Hepatocyte (in vitro differentiated cells): Measurements from ENCODE around the gene MAP6. TPM values are rescaled to one million over a fixed set of nuclear protein-coding genes. Genes with fewer than 3 reads are reported as not detected.

ENCODE experiments used
- DNase-seq: peaks from one replicate; pipeline ENCODE4 v3.0.0-alpha.2; 2016; ENCODE audit warnings: low spot score
- H2AFZ ChIP-seq: fragments of 200-600 bp; sonication (generic); 2 replicates; pipeline ENCODE4 v1.6.0; 2016; ENCODE audit warnings: antibody characterized with exemption, mild to moderate bottlenecking
- H3K27ac ChIP-seq: fragments of 200-600 bp; sonication (generic); 2 replicates; pipeline ENCODE4 v1.5.1; 2016; ENCODE audit warnings: mild to moderate bottlenecking
- H3K27me3 ChIP-seq: fragments of 200-600 bp; sonication (generic); 2 replicates; pipeline ENCODE4 v1.6.1; 2016
- H3K36me3 ChIP-seq: fragments of 200-600 bp; sonication (generic); replicated peaks from 2 replicates; pipeline ENCODE4 v1.5.1; 2016; ENCODE audit warnings: low read depth; ENCODE audit not compliant: insufficient read depth
- H3K4me1 ChIP-seq: fragments of 200-600 bp; sonication (generic); 2 replicates; pipeline ENCODE4 v1.5.1; 2016; ENCODE audit warnings: mild to moderate bottlenecking, moderate library complexity; ENCODE audit not compliant: insufficient read depth
- H3K4me2 ChIP-seq: fragments of 200-600 bp; sonication (generic); 2 replicates; pipeline ENCODE4 v1.6.0; 2016
- H3K4me3 ChIP-seq: fragments of 200-600 bp; sonication (generic); 2 replicates; pipeline ENCODE4 v1.5.1; 2016; ENCODE audit warnings: mild to moderate bottlenecking
- H3K79me2 ChIP-seq: fragments of 200-600 bp; sonication (generic); 2 replicates; pipeline ENCODE4 v1.6.0; 2017; ENCODE audit warnings: mild to moderate bottlenecking
- H3K9me2 ChIP-seq: fragments of 200-600 bp; sonication (generic); replicated peaks from 2 replicates; pipeline ENCODE4 v1.6.0; 2017; ENCODE audit warnings: mild to moderate bottlenecking; ENCODE audit not compliant: insufficient read depth
- H3K9me3 ChIP-seq: fragments of 200-600 bp; sonication (generic); 2 replicates; pipeline ENCODE4 v1.5.1; 2016; ENCODE audit warnings: low read depth, mild to moderate bottlenecking
- H4K20me1 ChIP-seq: fragments of 200-600 bp; sonication (generic); 2 replicates; pipeline ENCODE4 v1.6.0; 2016; ENCODE audit warnings: mild to moderate bottlenecking; ENCODE audit not compliant: insufficient read depth, poor library complexity, severe bottlenecking
- CTCF ChIP-seq: fragments of 200-600 bp; sonication (generic); IDR thresholded peaks from 2 replicates; pipeline ENCODE4 v1.5.1; 2016; ENCODE audit warnings: antibody characterized with exemption, mild to moderate bottlenecking; ENCODE audit not compliant: poor library complexity
- EZH2 ChIP-seq: fragments of 200-600 bp; sonication (generic); IDR thresholded peaks from 2 replicates; pipeline ENCODE4 v1.6.1; 2016; ENCODE audit warnings: antibody characterized with exemption, mild to moderate bottlenecking, borderline replicate concordance
- EZH2phosphoT487 ChIP-seq: fragments of 200-600 bp; sonication (generic); IDR thresholded peaks from one replicate; pipeline ENCODE4 v1.6.1; 2018; ENCODE audit warnings: antibody characterized with exemption, mild to moderate bottlenecking, low read depth, moderate library complexity; ENCODE audit not compliant: unreplicated experiment, severe bottlenecking
- WGBS: methylation state at CpG from one replicate; pipeline ENCODE4 v1.1.6; 2016; ENCODE audit warnings: low lambda C conversion rate; ENCODE audit errors: missing lambda C conversion rate; 5-methylcytosine and 5-hydroxymethylcytosine counted together
- polyA plus RNA-seq: library from polyadenylated mRNA; unstranded; fragments of >200 nt; fragmentation: Nextera tagmentation; extraction: Ambion mirVana; gene quantifications from 2 replicates; pipeline ENCODE4 v1.2.1, GENCODE V29; 2016
- total RNA-seq: library from RNA; depleted of rRNA; stranded (reverse); fragments of >200 nt; gene quantifications from 2 replicates; pipeline ENCODE4 v1.2.3, GENCODE V29; 2014

MAP6 gene
- total and polyA plus RNA-seq, 2 experiments from 2014 or later, result 3.8 to 6.4 TPM

GRCh38 chr11:75589933-75590332, 78.9 kb downstream of the MAP6 start:
- 89% methylated on average over 2 of the region's 2 CpGs for WGBS
- no peak overlapping the region for H3K4me2 ChIP-seq
- no peaks in the 10 kb centered on the region for H3K79me2 ChIP-seq
- no peaks in the 10 kb centered on the region for H3K9me3 ChIP-seq
- peaks cover 9% of the 10 kb centered on the region for H3K4me1 ChIP-seq
- no peak overlapping the region for H3K4me3 ChIP-seq
- no peak for TF ChIP-seq EZH2
- TF ChIP-seq CTCF, result no peak
- no peak for TF ChIP-seq EZH2phosphoT487
- no peak overlapping the region for H3K27ac ChIP-seq
- H4K20me1 ChIP-seq, result no peaks in the 10 kb centered on the region
- H3K36me3 ChIP-seq, result no peaks in the 10 kb centered on the region
- no peak for DNase-seq
- no peaks in the 10 kb centered on the region for H3K9me2 ChIP-seq
- H3K27me3 ChIP-seq, result no peaks in the 10 kb centered on the region
- H2AFZ ChIP-seq, result no peak overlapping the region

GRCh38 chr11:75589051-75589450, 79.8 kb downstream of the MAP6 start:
- 91% methylated on average over 7 of the region's 7 CpGs for WGBS

GRCh38 chr11:75588051-75588481, 80.8 kb downstream of the MAP6 start:
- no peaks in the 10 kb centered on the region for H3K27me3 ChIP-seq
- no peak overlapping the region for H3K4me3 ChIP-seq
- WGBS, result 91% methylated on average over 6 of the region's 6 CpGs
- no peaks in the 10 kb centered on the region for H3K9me3 ChIP-seq
- no peak overlapping the region for H3K4me2 ChIP-seq
- TF ChIP-seq CTCF (no peak), EZH2 (no peak), EZH2phosphoT487 (no peak)
- H4K20me1 ChIP-seq, result no peaks in the 10 kb centered on the region
- H3K36me3 ChIP-seq, result no peaks in the 10 kb centered on the region
- no peaks in the 10 kb centered on the region for H3K9me2 ChIP-seq
- DNase-seq, result peak; percentile 68
- H2AFZ ChIP-seq, result no peak overlapping the region
- peaks cover 18% of the 10 kb centered on the region for H3K4me1 ChIP-seq
- no peaks in the 10 kb centered on the region for H3K79me2 ChIP-seq
- H3K27ac ChIP-seq, result peak overlapping the region; percentile 34

More at GRCh38 chr11:75589051-75589450, 79.8 kb downstream of the MAP6 start:
- Histone ChIP-seq H3K36me3 (no peaks in the 10 kb centered on the region), H4K20me1 (no peaks in the 10 kb centered on the region), H3K9me2 (no peaks in the 10 kb centered on the region), H2AFZ (no peak overlapping the region), H3K27ac (no peak overlapping the region), H3K4me1 (peaks cover 16% of the 10 kb centered on the region), H3K27me3 (no peaks in the 10 kb centered on the region), H3K4me2 (no peak overlapping the region), H3K4me3 (no peak overlapping the region), H3K79me2 (no peaks in the 10 kb centered on the region), H3K9me3 (no peaks in the 10 kb centered on the region)
- TF ChIP-seq EZH2, result no peak
- no peak for TF ChIP-seq CTCF
- no peak for DNase-seq

GRCh38 chr11:75586395-75586794, 82.4 kb downstream of the MAP6 start:
- Histone ChIP-seq H4K20me1 (no peaks in the 10 kb centered on the region), H3K36me3 (no peaks in the 10 kb centered on the region), H3K9me3 (no peaks in the 10 kb centered on the region), H3K4me2 (no peak overlapping the region), H3K27ac (no peak overlapping the region), H3K4me1 (peaks cover 26% of the 10 kb centered on the region), H3K79me2 (no peaks in the 10 kb centered on the region), H2AFZ (no peak overlapping the region), H3K27me3 (no peaks in the 10 kb centered on the region), H3K9me2 (no peaks in the 10 kb centered on the region), H3K4me3 (no peak overlapping the region)
- no peak for TF ChIP-seq CTCF
- no peak for TF ChIP-seq EZH2
- TF ChIP-seq EZH2phosphoT487, result no peak
- no peak for DNase-seq
- WGBS, result 95% methylated on average over 3 of the region's 3 CpGs
